D721Med (cell line): ENCODE measurements around the gene FGF14.

Experiments
- DNase-seq: peaks from one replicate; pipeline ENCODE4 v3.0.0; 2011; ENCODE audit warnings: low spot score; ENCODE audit not compliant: insufficient read length
- FAIRE-seq: peaks from 2 replicates; lab custom pipeline; 2011; peaks lifted over from hg19 to GRCh38; lab: Jason Lieb, UNC
- CTCF ChIP-seq: IDR thresholded peaks from 2 replicates; pipeline ENCODE4 v1.5.1; 2012; ENCODE audit warnings: mild to moderate bottlenecking, control low read depth; ENCODE audit not compliant: insufficient read depth; ENCODE audit errors: missing control alignments

Gene FGF14

DNA sequence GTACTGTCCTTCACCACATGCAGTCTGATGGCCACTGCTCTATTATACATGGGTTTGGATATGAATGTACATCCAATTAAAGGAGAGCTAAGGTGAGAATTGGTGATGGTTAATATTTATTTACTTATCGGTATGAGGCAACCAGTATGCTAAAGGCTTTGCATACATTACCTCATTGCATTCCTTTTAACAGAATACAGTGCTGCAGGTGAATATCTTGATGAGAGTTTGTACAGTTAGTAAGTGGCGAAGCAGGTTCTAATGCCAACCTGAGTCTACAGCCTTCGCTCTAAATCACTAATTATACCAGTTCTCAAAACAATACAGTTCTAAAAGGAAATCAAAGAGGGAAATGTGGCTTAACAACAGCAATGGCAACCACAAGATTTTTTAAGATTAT is 665.3 kb downstream of the FGF14 start:
- FAIRE-seq (no peak), DNase-seq (no peak)
- no peak for TF ChIP-seq CTCF

DNA sequence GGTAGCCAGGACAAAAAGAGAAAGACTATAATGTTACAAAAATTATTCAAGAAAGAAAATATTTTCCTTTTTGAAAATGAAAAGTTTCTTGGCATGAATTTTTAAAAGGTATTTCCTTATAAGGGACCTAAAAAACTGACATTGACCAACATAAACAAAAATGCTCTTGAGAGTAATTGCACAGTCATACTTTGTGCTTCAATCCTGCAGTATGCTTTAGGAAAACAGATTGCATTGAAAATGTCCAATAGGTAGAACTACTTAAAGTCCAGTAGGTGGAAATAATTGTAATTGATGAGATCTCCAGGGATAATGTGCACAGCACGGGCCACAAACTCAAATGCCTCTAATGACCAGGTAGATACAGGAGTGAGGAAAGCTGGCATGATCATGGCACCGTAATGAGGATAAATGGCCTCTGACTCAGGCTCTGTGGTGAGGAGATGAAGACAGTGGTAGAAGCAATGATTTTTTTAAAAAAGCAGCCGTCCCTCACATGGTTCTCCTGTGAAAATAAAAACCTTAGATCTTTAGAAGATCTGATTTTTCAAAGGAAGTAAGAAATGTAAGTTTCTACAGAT is 671.3 kb downstream of the FGF14 start:
- no peak for TF ChIP-seq CTCF
- DNase-seq (no peak), FAIRE-seq (no peak)

DNA sequence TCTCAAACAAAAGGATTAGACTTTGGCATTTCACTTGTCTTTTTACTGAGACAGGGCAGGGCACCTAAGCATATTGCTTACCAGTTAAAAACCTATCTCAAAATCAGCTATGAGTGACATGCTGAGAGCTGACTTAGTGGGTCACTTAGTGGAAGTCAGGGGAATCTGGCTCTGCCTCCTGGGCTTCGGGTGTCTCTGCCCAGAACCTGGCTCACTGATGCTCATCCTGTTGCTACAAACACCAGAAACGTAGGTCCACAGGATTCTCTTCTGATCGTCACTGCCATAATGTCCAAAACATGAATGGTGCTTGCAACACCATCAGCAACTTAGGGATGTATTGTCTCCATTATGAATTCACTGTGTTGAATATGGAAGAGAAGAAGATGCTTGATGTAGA is 673.2 kb downstream of the FGF14 start:
- FAIRE-seq, result no peak
- no peak for DNase-seq

DNA sequence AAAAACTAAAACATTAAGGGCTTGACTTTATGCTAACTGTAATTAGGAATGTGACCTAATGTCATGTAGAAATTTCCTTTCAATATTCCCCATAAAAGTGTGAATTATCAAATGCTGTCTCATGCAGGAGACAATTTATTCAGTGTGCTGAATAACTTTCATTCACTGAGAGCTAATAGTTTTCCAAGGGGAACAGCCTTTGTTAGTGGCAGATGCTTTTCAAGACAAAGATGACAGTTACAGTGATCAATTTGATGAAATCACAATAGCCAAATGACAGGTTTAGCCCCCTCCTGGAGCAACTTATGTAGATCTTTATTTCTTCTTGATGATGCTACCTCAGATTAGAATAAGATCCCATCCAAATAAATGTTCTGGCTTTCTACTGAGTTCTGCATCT is 673.8 kb downstream of the FGF14 start:
- FAIRE-seq, result no peak
- no peak for TF ChIP-seq CTCF
- DNase-seq, result no peak

More for the DNA sequence above, 673.2 kb downstream of the FGF14 start:
- no peak for TF ChIP-seq CTCF

- no peak for TF ChIP-seq CTCF
- no peak for FAIRE-seq
- no peak for DNase-seq
These were observed 674.7 kb downstream of the FGF14 start for GRCh38 chr13:101727118-101727517.

DNA sequence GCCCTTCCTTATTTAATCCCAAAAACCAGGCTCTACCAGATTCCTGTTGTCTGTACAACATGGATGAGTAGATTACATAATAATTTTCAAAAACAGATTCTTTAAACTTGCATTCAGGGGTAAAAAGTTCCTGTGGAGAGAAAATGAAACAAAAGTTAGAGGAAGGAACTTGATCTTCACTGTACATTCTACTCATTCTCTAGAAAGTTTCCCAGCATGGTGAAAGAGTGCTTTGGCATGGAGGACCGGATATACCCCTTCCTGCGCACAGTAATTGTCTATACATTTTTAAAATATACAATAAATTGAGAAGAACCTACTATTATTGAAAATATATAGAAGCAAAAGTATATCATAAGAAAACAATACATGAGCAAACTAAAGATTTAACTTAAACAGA is 675.2 kb downstream of the FGF14 start:
- DNase-seq (no peak), FAIRE-seq (no peak)
- TF ChIP-seq CTCF, result no peak

DNA sequence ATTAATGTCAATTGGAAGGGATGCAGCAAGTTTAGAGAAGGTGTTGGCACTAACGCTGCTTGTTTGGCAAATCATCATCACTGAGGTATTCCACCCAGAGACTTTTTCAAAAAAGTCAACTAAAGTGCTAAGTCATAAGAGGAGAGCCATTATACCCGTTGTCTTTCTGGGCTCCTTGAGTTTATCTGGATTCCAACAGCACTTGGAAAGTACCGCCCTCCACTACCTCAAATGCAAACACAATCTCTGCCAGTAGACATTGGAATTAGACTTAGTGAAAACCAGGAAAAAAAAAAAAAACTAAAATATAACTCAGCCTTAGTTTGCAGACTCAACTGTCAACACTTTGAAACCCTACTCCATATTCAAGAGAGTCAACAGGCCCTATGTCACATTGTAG is 683.4 kb downstream of the FGF14 start:
- DNase-seq (no peak), FAIRE-seq (no peak)
- TF ChIP-seq CTCF, result no peak
